Subcutaneous abdominal adipose tissue (tissue), 5 donors: ENCODE results near the gene PGR.

Experiments
- H3K27ac ChIP-seq: one replicate; pipeline ENCODE4 v1.7.0; 2013; ENCODE audit warnings: low read depth, mild to moderate bottlenecking, inconsistent platforms, low read length, moderate library complexity
- H3K27me3 ChIP-seq, 5 donors: one replicate each; pipeline ENCODE4 v1.7.0; 2013; ENCODE audit warnings: low read length in 5 of 5, inconsistent platforms in 1 of 5; ENCODE audit not compliant: control insufficient read depth in 5 of 5, insufficient read depth in 4 of 5
- H3K36me3 ChIP-seq, 5 donors: one replicate each; pipeline ENCODE4 v1.7.0; 2013; ENCODE audit warnings: low read length in 5 of 5; ENCODE audit not compliant: control insufficient read depth in 5 of 5, insufficient read depth in 5 of 5
- H3K4me1 ChIP-seq, 5 donors: one replicate each; pipeline ENCODE4 v1.7.0; 2013; ENCODE audit warnings: low read length in 5 of 5, mild to moderate bottlenecking in 3 of 5, moderate library complexity in 1 of 5; ENCODE audit not compliant: control insufficient read depth in 5 of 5, insufficient read depth in 5 of 5
- H3K4me3 ChIP-seq, 5 donors: one replicate each; pipeline ENCODE4 v1.7.0; 2013; ENCODE audit warnings: low read length in 5 of 5, low read depth in 1 of 5
- H3K9ac ChIP-seq, 5 donors: one replicate each; pipeline ENCODE4 v1.7.0; 2013; ENCODE audit warnings: low read length in 5 of 5, mild to moderate bottlenecking in 4 of 5, moderate library complexity in 3 of 5
- H3K9me3 ChIP-seq, 5 donors: one replicate each; pipeline ENCODE4 v1.7.0; 2013; ENCODE audit warnings: low read length in 5 of 5; ENCODE audit not compliant: control insufficient read depth in 5 of 5
- donor health status: healthy.
- donor health status: healthy.
- donor health status: healthy.
- donor health status: healthy.
- donor health status: healthy.

PGR gene

GRCh38 chr11:100991541-100991940 is 138.1 kb downstream of the PGR start:
- no peak overlapping the region for H3K27ac ChIP-seq
- peaks cover 0 to 16% (median 3%) of the 10 kb centered on the region in 5 donors for H3K36me3 ChIP-seq
- no peak overlapping the region for H3K9ac ChIP-seq
- H3K4me3 ChIP-seq: no peak overlapping the region
- no peaks in the 10 kb centered on the region for H3K27me3 ChIP-seq
- H3K4me1 ChIP-seq: no peaks in the 10 kb centered on the region
- no peaks in the 10 kb centered on the region for H3K9me3 ChIP-seq

GRCh38 chr11:100990931-100991330 is 138.7 kb downstream of the PGR start:
- H3K36me3 ChIP-seq: peaks cover 0 to 16% (median 6%) of the 10 kb centered on the region in 5 donors
- H3K9ac ChIP-seq: no peak overlapping the region
- no peak overlapping the region for H3K27ac ChIP-seq
- no peaks in the 10 kb centered on the region for H3K9me3 ChIP-seq
- no peaks in the 10 kb centered on the region for H3K27me3 ChIP-seq
- no peak overlapping the region for H3K4me3 ChIP-seq
- H3K4me1 ChIP-seq: no peaks in the 10 kb centered on the region

- H3K9me3 ChIP-seq: no peaks in the 10 kb centered on the region
- H3K4me1 ChIP-seq: no peaks in the 10 kb centered on the region
- no peak overlapping the region for H3K27ac ChIP-seq
- H3K36me3 ChIP-seq: peaks cover 0 to 14% (median 6%) of the 10 kb centered on the region in 5 donors
- H3K27me3 ChIP-seq: no peaks in the 10 kb centered on the region
- no peak overlapping the region for H3K9ac ChIP-seq
- H3K4me3 ChIP-seq: no peak overlapping the region
Observed at GRCh38 chr11:100984668-100985067, 144.9 kb downstream of the PGR start.

DNA sequence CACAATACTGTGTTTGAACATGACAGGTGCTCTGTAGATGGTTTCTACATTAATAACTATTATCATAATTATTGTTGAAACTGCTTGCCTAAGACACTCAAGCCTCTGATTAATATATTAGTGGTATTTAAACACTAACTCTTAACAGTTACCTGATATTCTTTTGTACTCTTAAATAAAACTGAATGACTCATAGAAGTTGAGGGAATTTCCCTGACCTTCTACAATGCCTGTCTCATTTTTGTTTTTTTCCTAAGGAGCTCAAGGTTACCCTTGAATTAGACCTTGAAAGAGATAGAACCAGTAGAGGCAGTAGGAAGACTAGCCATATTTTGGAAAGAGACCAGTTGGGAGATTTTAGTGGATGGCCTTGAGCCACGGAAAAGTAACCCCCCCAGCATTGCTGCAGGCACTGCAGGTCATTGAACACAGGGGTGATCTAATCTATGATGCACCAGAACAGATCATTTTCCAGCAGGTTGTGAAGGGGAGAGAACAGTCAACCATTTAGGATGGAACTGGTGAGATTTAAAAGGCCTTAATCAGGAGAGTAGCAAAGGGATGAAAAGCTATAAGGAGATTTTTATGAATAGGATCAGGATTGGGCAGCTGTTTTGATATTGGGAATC is 148.3 kb downstream of the PGR start:
- no peak overlapping the region for H3K9ac ChIP-seq
- no peaks in the 10 kb centered on the region for H3K9me3 ChIP-seq
- H3K36me3 ChIP-seq: peaks cover 14 to 35% (median 26%) of the 10 kb centered on the region in 5 donors
- no peaks in the 10 kb centered on the region for H3K27me3 ChIP-seq
- H3K27ac ChIP-seq: no peak overlapping the region
- H3K4me3 ChIP-seq: no peak overlapping the region
- H3K4me1 ChIP-seq: no peaks in the 10 kb centered on the region

DNA sequence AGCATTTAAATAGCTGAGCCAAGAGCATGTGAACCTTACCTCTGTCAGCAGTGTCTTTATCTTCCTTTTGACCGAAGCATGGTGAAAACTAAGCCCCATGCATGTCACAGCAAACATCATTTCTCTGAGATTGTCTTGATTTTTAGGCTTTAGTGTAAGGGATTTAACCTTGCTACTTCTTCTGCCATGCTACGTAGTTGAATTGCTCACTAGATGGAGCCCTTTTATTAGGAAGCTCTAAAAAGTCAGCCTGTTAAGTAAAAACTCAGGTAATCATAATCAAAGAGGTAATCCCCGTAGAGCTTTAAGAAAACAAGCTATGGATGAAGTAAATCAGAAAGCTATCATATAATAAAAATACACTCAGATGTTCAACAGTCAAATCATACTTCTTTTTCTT is 149.5 kb downstream of the PGR start:
- H3K36me3 ChIP-seq: peaks cover 24 to 41% (median 37%) of the 10 kb centered on the region in 5 donors
- no peaks in the 10 kb centered on the region for H3K27me3 ChIP-seq
- no peaks in the 10 kb centered on the region for H3K9me3 ChIP-seq
- H3K4me1 ChIP-seq: no peaks in the 10 kb centered on the region
- H3K9ac ChIP-seq: no peak overlapping the region
- H3K4me3 ChIP-seq: no peak overlapping the region
- no peak overlapping the region for H3K27ac ChIP-seq
